Activated CD4-positive, alpha-beta T cell treated with anti-CD3 and anti-CD28 coated beads for 48 hours (primary cell): ENCODE measurements around the gene TNFSF11.
"Not testable (repeated sequence)": the region's sequence is repeated elsewhere in the genome, so short reads cannot be mapped to it uniquely, and the experiment has no call there.

Experiments
- DNase-seq: peaks from one replicate; pipeline ENCODE4 v3.0.0-alpha.2; 2020

TNFSF11 gene, protein sequence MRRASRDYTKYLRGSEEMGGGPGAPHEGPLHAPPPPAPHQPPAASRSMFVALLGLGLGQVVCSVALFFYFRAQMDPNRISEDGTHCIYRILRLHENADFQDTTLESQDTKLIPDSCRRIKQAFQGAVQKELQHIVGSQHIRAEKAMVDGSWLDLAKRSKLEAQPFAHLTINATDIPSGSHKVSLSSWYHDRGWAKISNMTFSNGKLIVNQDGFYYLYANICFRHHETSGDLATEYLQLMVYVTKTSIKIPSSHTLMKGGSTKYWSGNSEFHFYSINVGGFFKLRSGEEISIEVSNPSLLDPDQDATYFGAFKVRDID

DNA sequence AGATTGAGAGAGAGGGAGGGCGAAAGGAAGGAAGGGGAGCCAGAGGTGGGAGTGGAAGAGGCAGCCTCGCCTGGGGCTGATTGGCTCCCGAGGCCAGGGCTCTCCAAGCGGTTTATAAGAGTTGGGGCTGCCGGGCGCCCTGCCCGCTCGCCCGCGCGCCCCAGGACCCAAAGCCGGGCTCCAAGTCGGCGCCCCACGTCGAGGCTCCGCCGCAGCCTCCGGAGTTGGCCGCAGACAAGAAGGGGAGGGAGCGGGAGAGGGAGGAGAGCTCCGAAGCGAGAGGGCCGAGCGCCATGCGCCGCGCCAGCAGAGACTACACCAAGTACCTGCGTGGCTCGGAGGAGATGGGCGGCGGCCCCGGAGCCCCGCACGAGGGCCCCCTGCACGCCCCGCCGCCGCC lies at the start of gene TNFSF11:
Gene TNFSF11, plus strand, starts transcription at position 142 of the 400 bp plus-strand sequence. Its CDS starts 152 bp downstream, at position 294.
- DNase-seq = peak; percentile 51

- DNase-seq = no peak
These were observed 49.4 kb upstream of the TNFSF11 start for GRCh38 chr13:42524487-42525034.

DNA sequence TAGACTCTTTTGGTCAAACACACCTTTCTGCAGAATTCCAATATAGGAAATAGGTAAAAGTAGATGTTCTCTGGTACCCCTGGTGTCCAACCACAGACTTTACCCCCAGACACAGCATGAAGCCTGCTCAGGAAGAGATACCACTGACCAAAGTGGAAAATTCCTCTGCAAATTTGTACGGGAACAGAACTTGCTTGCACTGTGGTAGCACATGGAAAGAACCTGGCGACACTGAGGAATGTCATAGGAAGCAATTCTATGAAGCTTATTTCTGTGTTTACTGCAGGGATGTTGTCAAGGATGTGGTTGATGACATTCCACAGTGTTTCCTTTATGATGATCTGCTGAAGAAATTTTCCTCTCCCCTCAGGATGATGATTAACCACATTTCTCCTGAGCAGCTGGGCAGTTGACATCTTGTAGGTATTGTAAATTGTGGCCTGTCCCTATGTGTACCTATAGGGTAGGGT lies 48.9 kb upstream of the TNFSF11 start:
- no peak for DNase-seq

- no peak for DNase-seq
These were observed 47.7 kb upstream of the TNFSF11 start for GRCh38 chr13:42526276-42526675.

- no peak for DNase-seq
These were observed 47.1 kb upstream of the TNFSF11 start for GRCh38 chr13:42526804-42527203.

DNA sequence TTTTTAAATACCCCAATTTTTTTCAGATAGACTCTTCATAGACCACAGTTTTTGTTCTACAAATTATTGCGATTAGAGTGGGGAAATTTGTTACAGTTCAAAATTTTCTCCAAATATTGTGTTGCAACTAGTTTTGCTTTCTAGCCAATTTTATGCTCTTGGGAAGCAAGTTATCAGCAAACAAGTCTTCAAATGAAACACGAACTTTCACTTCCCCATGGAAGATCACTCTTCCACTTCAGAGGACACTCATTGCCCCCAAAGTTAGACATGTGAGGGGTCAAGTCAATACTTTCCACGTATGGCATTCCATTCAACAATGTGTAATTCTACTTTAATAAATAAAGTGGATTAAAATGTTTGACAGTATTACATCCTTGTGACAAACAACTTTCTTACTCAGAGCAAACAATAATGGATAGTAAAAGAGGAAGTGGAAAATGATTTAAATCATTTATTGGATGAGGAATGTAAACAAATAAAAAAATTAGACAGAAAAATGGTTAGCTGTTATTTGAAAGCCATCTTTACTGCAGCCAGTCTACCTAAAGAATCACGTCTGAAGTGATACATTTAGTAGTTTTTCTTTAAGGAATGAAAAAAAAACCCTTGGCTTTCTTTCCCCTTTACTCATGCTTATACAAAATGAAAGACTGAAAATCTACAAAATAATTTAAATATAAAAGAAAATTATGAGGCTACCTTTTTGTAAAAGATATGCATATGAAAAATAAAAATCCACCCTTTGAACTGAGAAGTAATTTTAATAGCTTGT lies 41.2 kb upstream of the TNFSF11 start:
- DNase-seq = no peak

GRCh38 chr13:42533336-42533591 lies 40.7 kb upstream of the TNFSF11 start:
- DNase-seq = no peak

- DNase-seq = no peak
These were observed 39.2 kb upstream of the TNFSF11 start for GRCh38 chr13:42534785-42535184.

DNA sequence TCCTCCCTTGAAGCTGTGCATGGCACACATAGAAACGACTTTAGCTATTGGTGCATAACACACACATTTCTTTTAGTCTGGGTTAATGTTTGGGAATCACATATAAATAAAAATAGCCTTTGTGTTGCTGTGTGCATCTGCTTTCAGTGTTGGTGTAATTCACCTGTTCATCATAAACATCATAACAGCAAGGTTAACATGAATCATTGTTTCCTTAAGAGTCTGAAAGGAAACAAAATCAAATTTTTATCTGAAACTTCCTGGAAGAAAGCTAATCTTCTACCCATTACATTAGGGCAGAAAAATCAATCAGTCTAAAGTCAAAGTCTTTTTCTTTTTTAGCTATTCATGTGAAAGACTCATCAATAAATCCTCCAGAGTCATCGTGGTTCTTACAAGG lies 35.0 kb upstream of the TNFSF11 start:
- DNase-seq = no peak

DNA sequence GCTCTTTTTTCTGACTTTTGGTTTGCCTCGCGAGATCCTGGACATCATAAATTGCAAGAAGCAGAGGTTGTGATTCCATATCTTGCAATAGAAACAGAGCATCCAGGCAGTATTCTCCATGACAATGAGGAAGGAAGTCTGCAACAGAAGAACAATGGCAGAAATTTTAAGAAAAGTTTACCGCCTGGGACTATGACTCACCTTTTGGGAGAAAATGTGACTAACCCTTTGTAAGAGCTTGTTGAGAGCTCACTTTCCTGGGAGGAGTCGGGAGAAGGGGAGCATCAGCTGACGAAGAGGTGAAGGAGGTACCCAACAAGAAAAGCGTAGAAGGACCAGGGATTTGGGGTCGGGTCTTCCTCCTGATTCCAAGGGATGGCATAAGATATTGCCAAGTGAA lies 34.3 kb upstream of the TNFSF11 start:
- no peak for DNase-seq

- DNase-seq = no peak
These were observed 30.6 kb upstream of the TNFSF11 start for GRCh38 chr13:42543215-42543797.

- DNase-seq = no peak
These were observed 29.6 kb upstream of the TNFSF11 start for GRCh38 chr13:42544246-42544926.

DNA sequence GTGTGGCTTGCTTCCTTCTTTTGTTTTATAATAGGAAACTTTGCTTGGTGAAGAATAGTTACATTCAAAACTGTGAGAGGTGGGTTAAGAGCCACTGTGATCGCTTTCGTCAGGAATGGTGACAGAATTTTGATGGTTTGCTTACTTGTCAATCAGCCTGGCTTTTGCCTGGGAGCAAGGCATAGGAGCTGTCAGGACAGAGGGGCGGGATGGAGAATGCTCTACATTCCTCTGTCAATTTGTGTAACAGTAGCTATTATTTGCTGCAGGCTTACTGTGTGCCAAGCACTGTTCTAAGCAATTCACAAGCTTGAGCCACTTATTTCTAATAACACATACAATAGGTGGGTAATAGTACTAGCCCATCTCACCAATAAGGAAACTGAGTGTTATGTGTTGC lies 28.1 kb upstream of the TNFSF11 start:
- no peak for DNase-seq

GRCh38 chr13:42547612-42548011 lies 26.3 kb upstream of the TNFSF11 start:
- DNase-seq = peak; percentile 39

- DNase-seq = no peak
These were observed 25.0 kb upstream of the TNFSF11 start for GRCh38 chr13:42548731-42549551.

DNA sequence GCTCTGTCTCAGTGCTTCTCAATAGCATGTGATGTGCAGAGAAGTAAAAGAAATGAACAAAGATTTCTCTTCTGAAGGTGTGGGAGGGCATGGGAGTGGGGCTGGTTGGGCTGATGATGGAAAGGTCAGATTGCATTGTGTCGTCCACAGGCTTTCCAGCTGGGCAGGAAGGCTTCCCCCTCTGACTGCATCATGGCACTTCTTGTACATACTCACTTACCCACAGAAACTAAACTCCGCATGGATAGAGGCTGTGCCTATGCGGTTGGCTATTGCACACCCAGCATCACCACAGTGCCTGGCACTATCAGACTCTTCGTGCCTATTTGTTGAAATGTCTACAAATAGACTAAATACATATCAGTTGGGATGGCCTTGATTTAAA lies 24.4 kb upstream of the TNFSF11 start:
- peak; percentile 40 for DNase-seq

DNA sequence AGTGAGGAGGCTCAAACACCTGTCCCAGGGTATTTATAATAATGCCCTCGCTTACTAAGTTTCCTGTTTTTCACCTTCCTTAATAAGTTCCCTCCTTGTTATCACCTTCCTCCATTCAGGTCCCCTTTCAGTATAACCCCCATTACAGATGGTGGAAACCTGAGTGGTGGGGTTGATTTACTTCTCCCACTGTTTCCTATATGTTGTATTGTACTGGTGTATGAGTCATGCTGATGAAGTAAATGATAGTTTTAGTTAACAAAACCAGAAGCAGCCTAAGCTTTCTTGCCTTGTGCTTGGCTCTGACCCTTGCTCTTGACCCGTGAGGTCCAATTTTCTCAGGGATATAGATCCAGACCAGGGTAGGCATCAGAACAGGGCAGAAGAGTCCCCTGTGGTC lies 22.3 kb upstream of the TNFSF11 start:
- no peak for DNase-seq

DNA sequence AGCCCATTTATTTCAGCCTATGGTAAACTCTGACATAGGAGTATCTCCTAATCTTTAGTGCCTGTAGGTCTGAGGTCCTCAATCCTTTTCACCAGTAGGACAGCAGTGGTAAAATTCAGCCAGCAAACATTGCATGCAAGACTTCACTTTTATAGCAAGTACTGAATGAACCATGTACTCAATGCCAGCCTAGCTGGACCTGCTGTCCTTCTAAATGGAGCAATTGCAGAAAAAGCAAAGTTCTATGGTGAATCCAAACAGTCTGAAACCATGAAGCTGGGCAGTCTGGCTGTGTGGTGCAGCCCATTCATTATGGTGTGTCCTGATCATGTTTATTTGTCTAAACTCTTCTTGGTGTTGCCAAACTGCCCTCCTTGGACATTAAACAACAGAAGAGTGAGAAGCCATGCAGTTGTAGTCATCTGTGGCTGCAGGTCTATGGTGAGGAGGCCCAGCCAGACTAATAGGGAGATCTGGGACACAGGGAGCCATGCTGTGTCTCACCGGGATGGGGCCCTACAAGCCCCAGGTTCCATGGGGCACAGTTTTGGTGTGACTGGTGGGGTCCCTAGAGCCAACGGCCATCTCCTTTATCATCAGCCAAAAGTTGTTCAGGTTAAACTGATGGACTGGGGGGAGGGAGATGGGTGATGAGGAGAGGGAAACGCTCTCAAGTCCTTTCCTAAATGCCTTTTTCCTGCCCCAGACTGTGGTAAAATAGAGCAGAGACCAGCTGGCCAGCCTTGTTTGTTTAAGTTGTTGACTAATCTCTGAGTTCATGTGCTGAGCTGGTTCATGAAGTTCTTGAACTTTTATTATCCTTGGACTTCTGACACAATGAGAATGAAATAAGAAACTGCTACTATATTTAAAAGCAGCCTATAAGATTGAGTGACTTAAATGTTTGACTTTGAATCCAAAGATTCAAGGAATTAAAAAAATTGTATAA lies 20.6 kb upstream of the TNFSF11 start:
- DNase-seq = no peak

- DNase-seq = no peak
These were observed 14.9 kb upstream of the TNFSF11 start for GRCh38 chr13:42559057-42559456.

- not testable (repeated sequence) for DNase-seq
These were observed 14.3 kb upstream of the TNFSF11 start for GRCh38 chr13:42559573-42560218.

GRCh38 chr13:42560320-42560719 lies 13.6 kb upstream of the TNFSF11 start:
- DNase-seq = not testable (repeated sequence)
